Measurements from ENCODE around the gene GNAI3. TPM values are rescaled to one million over a fixed set of nuclear protein-coding genes. Genes with fewer than 3 reads are reported as not detected.
"Not testable (repeated sequence)": the region's sequence is repeated elsewhere in the genome, so short reads cannot be mapped to it uniquely, and the experiment has no call there.

The GNAI3 gene
- polyA plus RNA-seq, 1 experiment: 14.8 TPM

- H3K4me3 ChIP-seq (ENCODE audit: low read depth, low read length): no peak overlapping the region
- ChIA-PET POLR2A (no interaction called here), CTCF (no interaction called here)
- no peaks in the 10 kb centered on the region for H3K9me3 ChIP-seq (ENCODE audit: control insufficient read depth, insufficient read depth, low read length)
- TF ChIP-seq CTCF (IDR thresholded peaks at IDR 0.05; ENCODE audit: low read depth, low read length): no peak
- H3K27me3 ChIP-seq (ENCODE audit: control insufficient read depth, insufficient read depth, low read length): no peaks in the 10 kb centered on the region
- no peak for DNase-seq (ENCODE audit: low read depth, low spot score)
- no peak overlapping the region for H3K27ac ChIP-seq (ENCODE audit: low read depth, low read length)
Measured at GRCh38 chr1:109659997-109660690, 111.7 kb downstream of the GNAI3 start.

- H3K9me3 ChIP-seq (ENCODE audit: control insufficient read depth, insufficient read depth, low read length); H3K4me3 ChIP-seq (ENCODE audit: low read depth, low read length); CTCF ChIA-PET; H3K27ac ChIP-seq (ENCODE audit: low read depth, low read length); DNase-seq (ENCODE audit: low read depth, low spot score); H3K27me3 ChIP-seq (ENCODE audit: control insufficient read depth, insufficient read depth, low read length); POLR2A ChIA-PET: not testable (repeated sequence)
Measured at GRCh38 chr1:109660691-109661026, 112.2 kb downstream of the GNAI3 start.

- Histone ChIP-seq H3K27me3 (ENCODE audit: control insufficient read depth, insufficient read depth, low read length) (no peaks in the 10 kb centered on the region), H3K27ac (ENCODE audit: low read depth, low read length) (no peak overlapping the region), H3K4me3 (ENCODE audit: low read depth, low read length) (no peak overlapping the region), H3K9me3 (ENCODE audit: control insufficient read depth, insufficient read depth, low read length) (no peaks in the 10 kb centered on the region)
- ChIA-PET POLR2A (interaction anchor here (0.6 kb wide), 1 partner anchor 562 kb away, joined by 4 read pairs; no protein-coding TSS in a partner anchor), CTCF (interaction anchor here (1.2 kb wide), 1 partner anchor 32 kb away, joined by 3 read pairs; no protein-coding TSS in a partner anchor)
- DNase-seq (ENCODE audit: low read depth, low spot score): no peak
- no peak for TF ChIP-seq CTCF (IDR thresholded peaks at IDR 0.05; ENCODE audit: low read depth, low read length)
Measured at GRCh38 chr1:109661391-109661790, 113.0 kb downstream of the GNAI3 start.

- Histone ChIP-seq H3K9me3 (ENCODE audit: control insufficient read depth, insufficient read depth, low read length) (no peaks in the 10 kb centered on the region), H3K4me3 (ENCODE audit: low read depth, low read length) (no peak overlapping the region), H3K27me3 (ENCODE audit: control insufficient read depth, insufficient read depth, low read length) (no peaks in the 10 kb centered on the region), H3K27ac (ENCODE audit: low read depth, low read length) (no peak overlapping the region)
- no peak for TF ChIP-seq CTCF (IDR thresholded peaks at IDR 0.05; ENCODE audit: low read depth, low read length)
- no peak for DNase-seq (ENCODE audit: low read depth, low spot score)
- ChIA-PET CTCF (interaction anchor here (2.8 kb wide), 1 partner anchor 25 kb away, joined by 13 read pairs; no protein-coding TSS in a partner anchor), POLR2A (interaction anchor here (0.6 kb wide), 1 partner anchor 99 kb away, joined by 6 read pairs; no protein-coding TSS in a partner anchor)
Measured at GRCh38 chr1:109664671-109665070, 116.3 kb downstream of the GNAI3 start.

- CTCF ChIA-PET: interaction anchor here (1.0 to 1.1 kb wide), 3 partner anchors 25 to 106 kb away, joined by 3 to 6 read pairs (median 3); no protein-coding TSS in a partner anchor
- Histone ChIP-seq H3K27ac (ENCODE audit: low read depth, low read length) (no peak within 1 kb of the TSS), H3K27me3 (ENCODE audit: control insufficient read depth, insufficient read depth, low read length) (no peaks in the 10 kb centered on the region), H3K4me3 (ENCODE audit: low read depth, low read length) (peak within 1 kb of the TSS; percentile 65), H3K9me3 (ENCODE audit: control insufficient read depth, insufficient read depth, low read length) (no peaks in the 10 kb centered on the region)
- POLR2A ChIA-PET: no interaction called here
- no peak for TF ChIP-seq CTCF (IDR thresholded peaks at IDR 0.05; ENCODE audit: low read depth, low read length)
- peak; percentile 57 for DNase-seq (ENCODE audit: low read depth, low spot score)
Measured at GRCh38 chr1:109667452-109668122, 119.2 kb downstream of the GNAI3 start, which contains the start of gene GSTM2. Gene GSTM2 (plus strand): TSS chr1:109668057. CDS start chr1:109668116, 59 bp downstream.

Small RNA genes within 50 kb of the gene (small RNA-seq; reads per million reads assigned to genes)
- gene RNU6V (ENCODE audit: insufficient read length, low read depth): 0.81 reads per million

Other genes starting within 250 kb of the GNAI3 start
- gene MYBPHL, start 241.6 kb upstream of the GNAI3 start, polyA plus RNA-seq (2011; rRNA removed): not detected in 2 replicates
- gene SORT1, start 150.7 kb upstream of the GNAI3 start, polyA plus RNA-seq (2011; rRNA removed): 37.2 and 42.8 TPM in 2 replicates
- 127 and 151 TPM in 2 replicates for gene PSMA5, start 122.2 kb upstream of the GNAI3 start, polyA plus RNA-seq (2011; rRNA removed)
- gene SYPL2, start 82.1 kb upstream of the GNAI3 start, polyA plus RNA-seq (2011; rRNA removed): 0.26 and 0.40 TPM in 2 replicates
- gene ATXN7L2, start 64.7 kb upstream of the GNAI3 start, polyA plus RNA-seq (2011; rRNA removed): 1.5 TPM in 2 replicates
- 5.0 and 5.4 TPM in 2 replicates for gene CYB561D1, start 54.5 kb upstream of the GNAI3 start, polyA plus RNA-seq (2011; rRNA removed)
- 1.5 and 2.3 TPM in 2 replicates for gene AMIGO1, start 38.9 kb upstream of the GNAI3 start, polyA plus RNA-seq (2011; rRNA removed)
- not detected in 2 replicates for gene GPR61, start 8.7 kb upstream of the GNAI3 start, polyA plus RNA-seq (2011; rRNA removed)
- 0.06 TPM in 1 of 2 replicates, not detected in the other for gene GNAT2, start 71.0 kb downstream of the GNAI3 start, polyA plus RNA-seq (2011; rRNA removed)
- 35.4 and 54.2 TPM in 2 replicates for gene AMPD2, start 71.2 kb downstream of the GNAI3 start, polyA plus RNA-seq (2011; rRNA removed)
- 62.6 and 64.1 TPM in 2 replicates for gene GSTM4, start 107.5 kb downstream of the GNAI3 start, polyA plus RNA-seq (2011; rRNA removed)
- gene GSTM2, start 119.4 kb downstream of the GNAI3 start, polyA plus RNA-seq (2011; rRNA removed): 90.2 and 93.8 TPM in 2 replicates
- 1.6 and 1.8 TPM in 2 replicates for gene GSTM1, start 139.2 kb downstream of the GNAI3 start, polyA plus RNA-seq (2011; rRNA removed)
- gene GSTM5, start 163.6 kb downstream of the GNAI3 start, polyA plus RNA-seq (2011; rRNA removed): 11.6 and 12.5 TPM in 2 replicates
- 271 and 299 TPM in 2 replicates for gene GSTM3, start 192.4 kb downstream of the GNAI3 start, polyA plus RNA-seq (2011; rRNA removed)
- gene EPS8L3, start 215.3 kb downstream of the GNAI3 start, polyA plus RNA-seq (2011; rRNA removed): not detected in 2 replicates